Duodenal mucosa (tissue), 2 donors: ENCODE results near the gene MATN4.

ENCODE experiments used
- H3K27ac ChIP-seq: one replicate; pipeline ENCODE4 v1.7.0; 2013; ENCODE audit warnings: low read depth, low read length
- H3K27me3 ChIP-seq, 2 donors: one replicate each; pipeline ENCODE4 v1.7.0; 2013; ENCODE audit warnings: low read length in 2 of 2, control low read depth in 1 of 2; ENCODE audit not compliant: insufficient read depth in 2 of 2, control insufficient read depth in 1 of 2
- H3K36me3 ChIP-seq, 2 donors: one replicate each; pipeline ENCODE4 v1.7.0; 2013; ENCODE audit warnings: low read length in 2 of 2, control low read depth in 1 of 2; ENCODE audit not compliant: insufficient read depth in 2 of 2, control insufficient read depth in 1 of 2
- H3K4me1 ChIP-seq, 2 donors: one replicate each; pipeline ENCODE4 v1.7.0; 2013; ENCODE audit warnings: low read length in 2 of 2, control low read depth in 1 of 2; ENCODE audit not compliant: insufficient read depth in 2 of 2, control insufficient read depth in 1 of 2
- H3K4me3 ChIP-seq, 2 donors: one replicate each; pipeline ENCODE4 v1.7.0; 2013; ENCODE audit warnings: low read length in 2 of 2, low read depth in 1 of 2
- H3K9ac ChIP-seq, 2 donors: one replicate each; pipeline ENCODE4 v1.7.0; 2013; ENCODE audit warnings: low read length in 2 of 2, low read depth in 1 of 2
- H3K9me3 ChIP-seq, 2 donors: one replicate each; pipeline ENCODE4 v1.7.0; 2013; ENCODE audit warnings: low read length in 2 of 2, control low read depth in 1 of 2; ENCODE audit not compliant: control insufficient read depth in 1 of 2

The MATN4 gene

DNA sequence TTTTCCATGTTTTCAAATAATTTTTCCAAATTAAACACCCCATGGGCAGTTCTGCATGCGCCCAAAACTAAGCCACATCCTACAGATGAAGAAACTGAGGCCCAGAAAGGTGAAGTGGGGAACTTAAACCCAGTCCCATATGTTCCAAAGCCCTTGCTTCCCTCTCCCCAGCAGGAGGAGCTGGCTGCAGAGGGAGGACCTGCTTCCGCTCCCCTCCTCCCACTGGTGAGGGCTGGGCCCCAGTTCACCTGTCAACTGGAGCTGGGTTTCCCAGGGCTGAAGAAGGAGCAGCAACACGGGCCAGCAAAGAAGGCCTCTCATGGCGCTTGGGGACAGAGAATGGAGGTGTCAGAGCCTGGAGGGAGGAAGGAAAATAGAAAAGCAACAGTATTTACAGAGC, 2.8 kb downstream of the MATN4 start:
- Histone ChIP-seq H3K27ac (no peak overlapping the region), H3K4me1 (peaks cover 0 to 4% of the 10 kb centered on the region in 2 donors), H3K36me3 (no peaks in the 10 kb centered on the region), H3K4me3 (no peak overlapping the region), H3K9me3 (no peaks in the 10 kb centered on the region), H3K27me3 (peaks cover 29 to 35% of the 10 kb centered on the region in 2 donors), H3K9ac (no peak overlapping the region)

DNA sequence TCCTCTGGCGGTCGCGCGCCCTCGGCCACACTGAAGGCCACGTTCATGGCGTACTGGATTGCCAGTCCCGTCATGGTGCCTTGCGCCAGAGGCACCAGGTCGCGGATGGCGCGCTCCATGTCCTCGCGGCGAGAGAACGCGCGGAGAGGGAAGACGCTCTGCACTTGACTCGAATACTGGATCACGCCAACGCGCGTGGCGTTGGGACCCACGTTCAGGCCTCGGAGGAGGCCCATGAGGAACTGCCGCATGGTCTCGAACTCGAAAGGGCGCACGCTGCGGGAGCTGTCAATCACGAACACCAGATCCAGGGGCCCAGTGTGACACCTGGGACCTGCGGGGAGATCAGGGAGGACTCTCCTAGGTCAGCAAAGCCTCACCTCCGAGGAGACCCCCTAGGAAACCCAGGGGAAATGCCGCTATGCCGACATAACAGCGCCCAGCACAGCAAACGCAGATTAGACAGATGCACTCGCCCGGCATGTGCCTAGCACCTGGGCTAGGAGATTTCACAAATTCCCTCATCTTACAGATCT, 3.6 kb downstream of the MATN4 start:
- H3K36me3 ChIP-seq, result no peaks in the 10 kb centered on the region
- H3K9ac ChIP-seq, result no peak overlapping the region
- H3K27me3 ChIP-seq, result peaks cover 29 to 35% of the 10 kb centered on the region in 2 donors
- H3K9me3 ChIP-seq, result no peaks in the 10 kb centered on the region
- H3K4me1 ChIP-seq, result peaks cover 0 to 4% of the 10 kb centered on the region in 2 donors
- H3K4me3 ChIP-seq, result no peak overlapping the region
- H3K27ac ChIP-seq, result no peak overlapping the region

DNA sequence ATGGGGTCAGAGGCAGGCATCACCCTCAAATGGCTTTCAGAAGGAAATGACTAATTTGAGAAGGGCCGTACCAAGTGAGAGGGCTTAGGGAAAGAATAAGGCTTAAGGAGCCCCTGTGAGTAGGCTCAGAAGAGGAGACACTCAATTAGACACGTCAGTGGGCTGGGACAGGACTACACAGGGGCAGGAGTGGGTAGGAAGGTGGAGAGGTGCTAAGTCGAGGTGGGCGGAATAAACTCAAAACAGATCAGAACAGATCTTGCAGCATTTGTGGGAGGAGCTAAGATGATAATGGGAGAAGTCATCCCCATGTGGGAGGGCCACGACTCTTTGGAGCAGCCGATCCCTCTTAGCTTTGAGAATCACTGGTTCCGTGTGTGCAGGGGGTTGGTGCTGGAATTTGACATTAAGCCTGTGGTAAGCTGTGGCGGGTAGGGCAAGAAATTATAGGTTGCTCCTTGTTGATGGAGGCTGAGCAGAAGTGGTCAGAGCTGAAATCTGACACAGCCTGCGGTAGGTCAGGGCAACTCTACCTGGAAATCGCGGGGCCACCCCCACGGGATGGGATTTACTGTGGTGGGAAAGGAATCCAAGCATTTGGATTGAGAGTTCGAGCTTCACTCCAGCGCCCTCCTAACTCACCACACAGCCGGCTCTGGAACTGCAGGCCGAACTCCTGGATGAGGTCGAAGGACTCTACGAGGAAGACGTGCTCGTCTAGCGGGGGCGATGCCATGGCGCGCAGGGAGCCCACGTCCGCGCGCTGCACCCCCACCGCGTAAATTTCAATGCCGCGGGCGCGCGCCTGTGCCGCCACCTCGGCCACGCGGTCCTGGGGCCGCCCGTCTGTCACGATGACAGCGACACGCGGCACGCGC, 4.3 kb downstream of the MATN4 start:
- Histone ChIP-seq H3K9me3 (no peaks in the 10 kb centered on the region), H3K27me3 (peaks cover 29 to 35% of the 10 kb centered on the region in 2 donors), H3K27ac (no peak overlapping the region), H3K36me3 (no peaks in the 10 kb centered on the region), H3K4me3 (no peak overlapping the region), H3K4me1 (peaks cover 0 to 4% of the 10 kb centered on the region in 2 donors), H3K9ac (no peak overlapping the region)

DNA sequence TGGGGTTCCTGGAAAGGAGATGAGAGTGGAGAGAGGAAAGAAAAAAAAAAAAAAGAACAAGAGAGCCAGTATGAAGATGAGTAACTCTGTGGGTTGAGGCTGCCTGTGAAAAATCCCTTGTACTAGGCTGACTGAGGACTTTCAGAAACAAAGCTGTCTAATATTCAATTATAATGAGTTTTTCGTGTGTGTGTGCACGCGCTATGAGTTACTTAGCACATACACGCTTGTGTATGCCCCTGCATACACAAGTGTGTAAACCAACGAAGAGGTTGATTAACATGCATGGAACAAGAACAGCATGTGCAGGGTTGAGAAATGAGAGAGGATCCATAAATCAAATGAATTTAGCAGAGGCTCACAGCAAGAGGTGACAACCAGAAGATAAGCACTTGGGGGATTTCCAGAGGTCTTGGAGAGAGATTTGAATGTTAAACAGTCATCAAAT, 6.3 kb downstream of the MATN4 start:
- no peak overlapping the region for H3K4me3 ChIP-seq
- H3K9me3 ChIP-seq, result no peaks in the 10 kb centered on the region
- peaks cover 0 to 4% of the 10 kb centered on the region in 2 donors for H3K4me1 ChIP-seq
- no peaks in the 10 kb centered on the region for H3K36me3 ChIP-seq
- H3K9ac ChIP-seq, result no peak overlapping the region
- H3K27ac ChIP-seq, result no peak overlapping the region
- H3K27me3 ChIP-seq, result peaks cover 25% of the 10 kb centered on the region in 2 donors

- Histone ChIP-seq H3K4me1 (no peaks in the 10 kb centered on the region), H3K27ac (no peak overlapping the region), H3K27me3 (peaks cover 19 to 21% of the 10 kb centered on the region in 2 donors), H3K9me3 (no peaks in the 10 kb centered on the region), H3K9ac (no peak overlapping the region), H3K4me3 (no peak overlapping the region), H3K36me3 (no peaks in the 10 kb centered on the region)
These were observed 7.1 kb downstream of the MATN4 start for GRCh38 chr20:45300961-45301360.

GRCh38 chr20:45299786-45300185, 8.3 kb downstream of the MATN4 start:
- Histone ChIP-seq H3K36me3 (no peaks in the 10 kb centered on the region), H3K4me1 (no peaks in the 10 kb centered on the region), H3K27me3 (peaks cover 17 to 20% of the 10 kb centered on the region in 2 donors), H3K9me3 (no peaks in the 10 kb centered on the region), H3K4me3 (no peak overlapping the region), H3K9ac (no peak overlapping the region), H3K27ac (no peak overlapping the region)

GRCh38 chr20:45297786-45298497, 10.2 kb downstream of the MATN4 start:
- Histone ChIP-seq H3K9me3 (no peaks in the 10 kb centered on the region), H3K27ac (no peak overlapping the region), H3K4me3 (no peak overlapping the region), H3K36me3 (no peaks in the 10 kb centered on the region), H3K27me3 (peaks cover 9 to 15% of the 10 kb centered on the region in 2 donors), H3K4me1 (peaks cover 3 to 7% of the 10 kb centered on the region in 2 donors), H3K9ac (no peak overlapping the region)

GRCh38 chr20:45294659-45295058, 13.4 kb downstream of the MATN4 start:
- Histone ChIP-seq H3K9me3 (no peaks in the 10 kb centered on the region), H3K4me1 (peaks cover 4 to 8% of the 10 kb centered on the region in 2 donors), H3K27me3 (peaks cover 15 to 18% of the 10 kb centered on the region in 2 donors)

DNA sequence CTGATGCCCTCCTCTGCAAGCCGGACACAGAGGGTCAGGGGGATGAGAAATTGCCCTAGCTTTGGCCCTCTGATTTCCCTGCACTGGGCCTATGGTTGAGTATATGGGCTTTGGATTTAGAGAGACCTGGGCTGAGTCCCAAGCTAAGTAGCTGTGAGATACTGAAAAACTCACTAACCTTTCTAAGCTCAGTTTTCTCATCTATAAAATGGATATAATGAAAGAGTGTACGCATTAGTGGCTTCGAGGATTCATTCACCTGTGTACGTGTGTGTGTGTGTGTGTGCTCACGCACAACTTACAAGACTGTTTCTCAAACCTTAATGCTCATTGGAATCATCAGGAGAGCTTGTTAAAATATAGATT, 14.1 kb downstream of the MATN4 start:
- Histone ChIP-seq H3K27ac (no peak overlapping the region), H3K9ac (no peak overlapping the region), H3K4me1 (peaks cover 4 to 8% of the 10 kb centered on the region in 2 donors), H3K27me3 (peaks cover 15 to 18% of the 10 kb centered on the region in 2 donors), H3K36me3 (no peaks in the 10 kb centered on the region), H3K4me3 (peak overlapping the region in 1 of 2 donors; percentile 71), H3K9me3 (no peaks in the 10 kb centered on the region)

More at GRCh38 chr20:45294659-45295058, 13.4 kb downstream of the MATN4 start:
- H3K36me3 ChIP-seq, result no peaks in the 10 kb centered on the region
- H3K27ac ChIP-seq, result no peak overlapping the region
- H3K9ac ChIP-seq, result no peak overlapping the region
- no peak overlapping the region for H3K4me3 ChIP-seq
